HepG2 (cell line): ENCODE data around the gene DOK4. TPM values are rescaled to one million over a fixed set of nuclear protein-coding genes. Genes with fewer than 3 reads are reported as not detected.

Source experiments
- BRCA1 ChIP-seq: sonication (generic); formaldehyde crosslinking; IDR thresholded peaks from 2 replicates; pipeline ENCODE4 v1.4.0; 2020; ENCODE audit warnings: missing genetic modification reagents
- DBP ChIP-seq: sonication (generic); formaldehyde crosslinking; IDR thresholded peaks from 2 replicates; pipeline ENCODE4 v1.4.0; 2020; ENCODE audit warnings: missing genetic modification reagents; ENCODE audit errors: not compliant biosample characterization
- E2F5 ChIP-seq: sonication (generic); formaldehyde crosslinking; conservative IDR thresholded peaks from 2 replicates; pipeline ENCODE4 v1.4.0; 2020; ENCODE audit warnings: missing genetic modification reagents
- HES4 ChIP-seq: sonication (generic); formaldehyde crosslinking; IDR thresholded peaks from 2 replicates; pipeline ENCODE4 v1.9.0; 2021; ENCODE audit warnings: mild to moderate bottlenecking, missing genetic modification reagents, borderline replicate concordance
- HNF4A ChIP-seq: sonication (generic); formaldehyde crosslinking; IDR thresholded peaks from 2 replicates; pipeline ENCODE4 v1.4.0; 2020; ENCODE audit warnings: missing genetic modification reagents
- HOXA5 ChIP-seq: sonication (generic); formaldehyde crosslinking; IDR thresholded peaks from 2 replicates; pipeline ENCODE4 v1.4.0; 2020; ENCODE audit warnings: missing genetic modification reagents
- IRX3 ChIP-seq: sonication (generic); formaldehyde crosslinking; IDR thresholded peaks from 2 replicates; pipeline ENCODE4 v1.8.1; 2023; ENCODE audit warnings: mild to moderate bottlenecking, low read depth, missing genetic modification reagents, borderline replicate concordance
- JUND ChIP-seq: sonication (generic); formaldehyde crosslinking; IDR thresholded peaks from 2 replicates; pipeline ENCODE4 v1.8.0; 2022; ENCODE audit warnings: mild to moderate bottlenecking, missing genetic modification reagents
- MYPOP ChIP-seq: sonication (generic); formaldehyde crosslinking; IDR thresholded peaks from 2 replicates; pipeline ENCODE4 v1.8.1; 2023; ENCODE audit warnings: mild to moderate bottlenecking, moderate library complexity, missing genetic modification reagents
- NCOA5 ChIP-seq: sonication (generic); formaldehyde crosslinking; IDR thresholded peaks from 2 replicates; pipeline ENCODE4 v1.4.0; 2020; ENCODE audit warnings: missing genetic modification reagents
- NR2F1 ChIP-seq, 2 experiments: fragments of 450-650 bp in 1 of 2; formaldehyde crosslinking in 1 of 2; IDR thresholded peaks; 2 replicates each; pipeline versions ENCODE4 v1.5.0 to v1.6.1; 2016 to 2020; ENCODE audit warnings: mild to moderate bottlenecking in 1 of 2, missing compliant biosample characterization in 1 of 2, missing genetic modification reagents in 1 of 2, moderate library complexity in 1 of 2
- SOX13 ChIP-seq, 3 experiments: fragments of 450-650 bp in 1 of 3; sonication (generic) in 1 of 3; formaldehyde crosslinking in 1 of 3; IDR thresholded peaks in 2 of 3; conservative IDR thresholded peaks in 1 of 3; 2 replicates each; pipeline versions ENCODE4 v1.5.0 to v1.6.1; 2016 to 2020; ENCODE audit warnings: antibody characterized with exemption in 1 of 3, mild to moderate bottlenecking in 1 of 3, missing compliant biosample characterization in 1 of 3, missing genetic modification reagents in 1 of 3, moderate library complexity in 1 of 3
- SPEN ChIP-seq: sonication (generic); formaldehyde crosslinking; IDR thresholded peaks from 2 replicates; pipeline ENCODE4 v1.5.1; 2020; ENCODE audit warnings: low read depth, mild to moderate bottlenecking, missing genetic modification reagents
- SYNCRIP ChIP-seq: fragments of 200-400 bp; formaldehyde crosslinking; IDR thresholded peaks from 2 replicates; pipeline ENCODE4 v1.6.1; 2018; ENCODE audit warnings: mild to moderate bottlenecking, low read depth, low read length; ENCODE audit not compliant: insufficient read depth
- XBP1 ChIP-seq: sonication (generic); formaldehyde crosslinking; IDR thresholded peaks from 2 replicates; pipeline ENCODE4 v1.5.0; 2020; ENCODE audit warnings: missing genetic modification reagents
- ZNF326 ChIP-seq: sonication (generic); formaldehyde crosslinking; IDR thresholded peaks from 2 replicates; pipeline ENCODE4 v1.4.0; 2020; ENCODE audit warnings: missing genetic modification reagents, borderline replicate concordance
- ZNF577 ChIP-seq: sonication (generic); formaldehyde crosslinking; IDR thresholded peaks from 2 replicates; pipeline ENCODE4 v1.4.0; 2020; ENCODE audit warnings: mild to moderate bottlenecking, low read depth, missing genetic modification reagents, borderline replicate concordance
- ZNF597 ChIP-seq: sonication (generic); formaldehyde crosslinking; IDR thresholded peaks from 2 replicates; pipeline ENCODE4 v1.5.0; 2020; ENCODE audit warnings: missing genetic modification reagents
- polyA plus RNA-seq, 8 experiments: library from polyadenylated mRNA; depleted of rRNA in 3 of 8; stranded (reverse) in 7 of 8; unstranded in 1 of 8; fragments of >200 nt; fragmentation: Illumina TruSeq in 4 of 8; extraction: Trizol in 4 of 8; gene quantifications; 2 replicates each; pipeline versions ENCODE4 v1.2.1 to v1.2.3, GENCODE V29; 2011 to 2016; ENCODE audit warnings: low read depth in 4 of 8, missing spikeins in 1 of 8, mixed read lengths in 1 of 8; ENCODE audit not compliant: insufficient read depth in 1 of 8
- total RNA-seq, 5 experiments: library from RNA; depleted of rRNA; stranded (reverse); fragments of >200 nt; fragmentation: Illumina TruSeq; extraction: Trizol; gene quantifications; 2 replicates each; pipeline ENCODE4 v1.2.3, GENCODE V29; 2016; ENCODE audit warnings: low read depth in 1 of 5
- TF ChIP-seq, protein P1 (sequence below): sonication (generic); formaldehyde crosslinking; IDR thresholded peaks from 2 replicates; pipeline ENCODE4 v1.4.0; 2020; ENCODE audit warnings: mild to moderate bottlenecking, missing genetic modification reagents

The DOK4 gene
- total and polyA plus RNA-seq, 2 of the 13 experiments (the other 11 are each of a cell fraction or from before 2014, with no cell fraction given) = 52.7 to 70.0 TPM

DNA sequence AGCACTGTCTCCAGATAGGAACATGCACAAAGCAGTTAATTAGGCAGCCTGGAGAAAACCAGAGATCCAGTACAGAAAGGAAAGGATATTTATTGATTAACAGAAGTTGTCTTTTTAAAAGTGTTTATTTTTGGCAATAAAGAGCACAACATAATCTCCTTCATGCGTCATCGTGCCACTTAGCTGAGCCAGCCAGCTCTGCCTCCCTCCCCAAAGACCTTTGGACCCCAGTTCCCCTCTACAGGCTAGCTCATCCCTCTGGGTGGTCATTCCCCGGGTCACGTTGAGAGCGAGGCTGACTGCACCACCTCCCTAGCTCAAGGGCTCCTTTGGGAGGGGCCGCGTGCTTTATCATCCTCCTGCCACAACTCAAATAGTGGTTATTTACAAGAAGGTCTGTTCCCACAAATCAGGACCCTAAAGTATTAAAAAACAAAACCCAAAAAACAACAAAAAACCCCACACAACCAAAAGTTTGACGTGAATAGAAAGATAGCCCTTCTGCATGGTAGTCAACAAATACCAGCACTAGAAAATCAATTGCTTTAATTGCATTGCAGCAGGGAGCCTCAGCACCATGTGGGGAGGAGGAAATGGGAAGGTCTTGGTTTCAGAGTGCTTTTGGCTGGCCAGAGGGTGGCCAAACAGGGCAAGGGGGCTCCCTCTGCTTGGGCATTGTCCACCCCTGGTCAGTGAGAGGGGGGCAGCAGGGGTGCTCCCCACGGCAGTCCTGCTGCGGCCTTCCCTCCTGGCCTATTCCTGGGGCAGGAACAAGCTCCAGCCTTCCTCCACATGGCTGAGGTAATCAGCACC lies 14.2 kb downstream of the DOK4 start (continued):
- TF ChIP-seq IRX3 (CRISPR knock-in tag) (no peak), ZNF326 (CRISPR knock-in tag) (no peak), DBP (CRISPR knock-in tag) (no peak), SPEN (CRISPR knock-in tag) (peak; percentile 64), MYPOP (CRISPR knock-in tag) (0 out of 2 replicates have a peak, but pooled peaks have one; percentile 7), HNF4A (peak; percentile 97), ZNF577 (CRISPR knock-in tag) (no peak), SOX13 (IDR thresholded peaks at IDR 0.05) (no peak), SOX13 (CRISPR knock-in tag; conservative IDR thresholded peaks at IDR 0.05 in 1 of 2, IDR thresholded peaks at IDR 0.05 in 1 of 2) (peak; percentile 58 to 59; a peak in 2 of 4 replicates), HOXA5 (CRISPR knock-in tag) (peak; percentile 70; the same call in 1 of the 2 replicates), SYNCRIP (no peak), E2F5 (CRISPR knock-in tag) (no peak), ZNF597 (CRISPR knock-in tag) (no peak), XBP1 (CRISPR knock-in tag) (no peak), HES4 (CRISPR knock-in tag) (no peak), NCOA5 (CRISPR knock-in tag) (no peak), BRCA1 (CRISPR knock-in tag) (0 out of 2 replicates have a peak, but pooled peaks have one; percentile 31), JUND (CRISPR knock-in tag) (peak; percentile 69), NR2F1 (CRISPR knock-in tag; IDR thresholded peaks at IDR 0.05) (peak; percentile 39 to 67)
- TF ChIP-seq, protein P1, sequence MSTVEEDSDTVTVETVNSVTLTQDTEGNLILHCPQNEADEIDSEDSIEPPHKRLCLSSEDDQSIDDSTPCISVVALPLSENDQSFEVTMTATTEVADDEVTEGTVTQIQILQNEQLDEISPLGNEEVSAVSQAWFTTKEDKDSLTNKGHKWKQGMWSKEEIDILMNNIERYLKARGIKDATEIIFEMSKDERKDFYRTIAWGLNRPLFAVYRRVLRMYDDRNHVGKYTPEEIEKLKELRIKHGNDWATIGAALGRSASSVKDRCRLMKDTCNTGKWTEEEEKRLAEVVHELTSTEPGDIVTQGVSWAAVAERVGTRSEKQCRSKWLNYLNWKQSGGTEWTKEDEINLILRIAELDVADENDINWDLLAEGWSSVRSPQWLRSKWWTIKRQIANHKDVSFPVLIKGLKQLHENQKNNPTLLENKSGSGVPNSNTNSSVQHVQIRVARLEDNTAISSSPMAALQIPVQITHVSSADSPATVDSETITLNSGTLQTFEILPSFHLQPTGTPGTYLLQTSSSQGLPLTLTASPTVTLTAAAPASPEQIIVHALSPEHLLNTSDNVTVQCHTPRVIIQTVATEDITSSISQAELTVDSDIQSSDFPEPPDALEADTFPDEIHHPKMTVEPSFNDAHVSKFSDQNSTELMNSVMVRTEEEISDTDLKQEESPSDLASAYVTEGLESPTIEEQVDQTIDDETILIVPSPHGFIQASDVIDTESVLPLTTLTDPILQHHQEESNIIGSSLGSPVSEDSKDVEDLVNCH (CRISPR knock-in tag) = no peak
